Endothelial cell of umbilical vein (primary cell): ENCODE measurements around the gene GTPBP2.

Source experiments
- EZH2 ChIP-seq: IDR thresholded peaks from 2 replicates; pipeline ENCODE4 v1.6.1; 2012; ENCODE audit warnings: borderline replicate concordance, low read depth, mild to moderate bottlenecking, moderate library complexity, low read length, inconsistent platforms; ENCODE audit not compliant: severe bottlenecking
- JUN ChIP-seq: IDR thresholded peaks from 2 replicates; pipeline ENCODE4 v1.6.1; 2011; ENCODE audit warnings: borderline replicate concordance, low read depth; ENCODE audit not compliant: insufficient read length, insufficient read depth
- POLR2A ChIP-seq: IDR thresholded peaks from 2 replicates; pipeline ENCODE4 v1.6.1; 2012; ENCODE audit warnings: low read depth, mild to moderate bottlenecking, control low read depth, low read length
- POLR2AphosphoS5 ChIP-seq: IDR thresholded peaks from 2 replicates; pipeline ENCODE4 v1.6.1; 2012; ENCODE audit warnings: low read depth, mild to moderate bottlenecking, control low read depth, low read length, moderate library complexity; ENCODE audit not compliant: insufficient read depth
- TF ChIP-seq, protein P1 (sequence below), 2 donors: IDR thresholded peaks; 1 replicate in 1 of 2; 2 replicates in 1 of 2; pipeline ENCODE4 v1.5.1; 2011; ENCODE audit warnings: low read length in 2 of 2, mild to moderate bottlenecking in 2 of 2, moderate library complexity in 2 of 2, control low read depth in 1 of 2, inconsistent platforms in 1 of 2, low read depth in 1 of 2; ENCODE audit not compliant: insufficient read depth in 1 of 2; ENCODE audit errors: extremely low read depth in 1 of 2

- TF ChIP-seq POLR2A: no peak
- TF ChIP-seq, protein P1, sequence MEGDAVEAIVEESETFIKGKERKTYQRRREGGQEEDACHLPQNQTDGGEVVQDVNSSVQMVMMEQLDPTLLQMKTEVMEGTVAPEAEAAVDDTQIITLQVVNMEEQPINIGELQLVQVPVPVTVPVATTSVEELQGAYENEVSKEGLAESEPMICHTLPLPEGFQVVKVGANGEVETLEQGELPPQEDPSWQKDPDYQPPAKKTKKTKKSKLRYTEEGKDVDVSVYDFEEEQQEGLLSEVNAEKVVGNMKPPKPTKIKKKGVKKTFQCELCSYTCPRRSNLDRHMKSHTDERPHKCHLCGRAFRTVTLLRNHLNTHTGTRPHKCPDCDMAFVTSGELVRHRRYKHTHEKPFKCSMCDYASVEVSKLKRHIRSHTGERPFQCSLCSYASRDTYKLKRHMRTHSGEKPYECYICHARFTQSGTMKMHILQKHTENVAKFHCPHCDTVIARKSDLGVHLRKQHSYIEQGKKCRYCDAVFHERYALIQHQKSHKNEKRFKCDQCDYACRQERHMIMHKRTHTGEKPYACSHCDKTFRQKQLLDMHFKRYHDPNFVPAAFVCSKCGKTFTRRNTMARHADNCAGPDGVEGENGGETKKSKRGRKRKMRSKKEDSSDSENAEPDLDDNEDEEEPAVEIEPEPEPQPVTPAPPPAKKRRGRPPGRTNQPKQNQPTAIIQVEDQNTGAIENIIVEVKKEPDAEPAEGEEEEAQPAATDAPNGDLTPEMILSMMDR (IDR thresholded peaks at IDR 0.05; ENCODE audit: extremely low read depth in 1 of 2, insufficient read depth in 1 of 2, low read depth in 1 of 2, low read length in 2 of 2): no peak
- TF ChIP-seq JUN: no peak
- TF ChIP-seq POLR2AphosphoS5: no peak
- no peak for TF ChIP-seq EZH2
Measured at GRCh38 chr6:43584892-43585570, 44.0 kb downstream of the GTPBP2 start.
